Occipital lobe (tissue), 3 donors: ENCODE results near the gene COX7B. TPM values are rescaled to one million over a fixed set of nuclear protein-coding genes. Genes with fewer than 3 reads are reported as not detected.
"Not testable (repeated sequence)": the region's sequence is repeated elsewhere in the genome, so short reads cannot be mapped to it uniquely, and the experiment has no call there.

Experiments used
- DNase-seq: peaks from one replicate; lab custom pipeline; 2025; lab: John Stamatoyannopoulos, UW
- small RNA-seq: library from RNA; depleted of rRNA; stranded (forward); fragments of <200 nt; gene quantifications from one replicate; pipeline ENCODE3, GENCODE V24; 2014
- total RNA-seq: library from RNA; depleted of rRNA; stranded (reverse); fragments of >200 nt; gene quantifications from one replicate; pipeline ENCODE4 v1.2.3, GENCODE V29; 2014

The COX7B gene
- total RNA-seq, 1 donor from 2014 or later = 116 TPM

- DNase-seq = not testable (repeated sequence)
These were observed 45.8 kb downstream of the COX7B start for GRCh38 chrX:77945031-77945430.

- no peak for DNase-seq
These were observed 46.8 kb downstream of the COX7B start for GRCh38 chrX:77945910-77946545.

GRCh38 chrX:77946571-77946970, 47.3 kb downstream of the COX7B start:
- DNase-seq = no peak

GRCh38 chrX:77949840-77950239, 50.6 kb downstream of the COX7B start:
- DNase-seq = no peak

GRCh38 chrX:77952173-77952572, 52.9 kb downstream of the COX7B start:
- no peak for DNase-seq

GRCh38 chrX:77953302-77953701, 54.0 kb downstream of the COX7B start:
- DNase-seq = no peak

GRCh38 chrX:77953708-77954107, 54.4 kb downstream of the COX7B start:
- no peak for DNase-seq

Small RNA genes within 50 kb of the gene (small RNA-seq; reads per million reads assigned to genes)
- gene RN7SL460P = not detected

Other genes with a start within 250 kb of the COX7B start
- 261 TPM for gene ATRX, start 113.3 kb upstream of the COX7B start, total RNA-seq
- 18.9 TPM for gene MAGT1, start 4.0 kb upstream of the COX7B start, total RNA-seq
- gene ATP7A, start 11.2 kb downstream of the COX7B start, total RNA-seq = 15.6 TPM
- gene PGAM4, start 70.2 kb downstream of the COX7B start, total RNA-seq = not detected
- gene PGK1, start 204.8 kb downstream of the COX7B start, total RNA-seq = 90.8 TPM
- 46.3 TPM for gene TAF9B, start 240.2 kb downstream of the COX7B start, total RNA-seq